HEK293 (cell line): Measurements from ENCODE around the gene QRICH2.

Source experiments
- CTCF ChIA-PET: fragments of 350-600 bp; formaldehyde crosslinking; extraction: SDS; loops from one replicate; lab custom pipeline; 2021; ENCODE audit warnings: antibody characterized with exemption; lab: Yijun Ruan, JAX
- POLR2A ChIA-PET: fragments of 300-600 bp; formaldehyde crosslinking; extraction: SDS; loops from one replicate; lab custom pipeline; 2020; ENCODE audit warnings: antibody characterized with exemption, inconsistent platforms; lab: Yijun Ruan, JAX
- H3K27ac ChIP-seq: fragments of 200-500 bp; sonication (Bioruptor generic); 2 replicates; pipeline ENCODE4 v1.5.1; 2014; ENCODE audit warnings: low read depth, low read length, control low read depth, inconsistent platforms; ENCODE audit errors: extremely low read depth
- H3K36me3 ChIP-seq, 2 experiments: fragments of 200-500 bp in 1 of 2; sonication (Bioruptor generic) in 1 of 2; 1 replicate in 1 of 2; 2 replicates in 1 of 2; pipeline ENCODE4 v1.5.1; 2014 to 2017; ENCODE audit warnings: inconsistent platforms in 2 of 2, low read length in 2 of 2; ENCODE audit not compliant: control insufficient read depth in 2 of 2, insufficient read depth in 1 of 2
- H3K4me1 ChIP-seq: fragments of 200-500 bp; sonication (Bioruptor generic); 2 replicates; pipeline ENCODE4 v1.5.1; 2014; ENCODE audit warnings: mild to moderate bottlenecking, low read length, inconsistent platforms; ENCODE audit not compliant: control insufficient read depth, insufficient read depth
- H3K4me3 ChIP-seq: 2 replicates; pipeline ENCODE4 v1.5.1; 2011; ENCODE audit warnings: low read depth, mild to moderate bottlenecking, control low read depth, low read length, moderate library complexity
- H3K9me3 ChIP-seq: fragments of 200-500 bp; sonication (Bioruptor generic); 2 replicates; pipeline ENCODE4 v1.5.1; 2014; ENCODE audit warnings: low read depth, low read length, inconsistent platforms; ENCODE audit not compliant: control insufficient read depth, insufficient read depth
- CTCF ChIP-seq: fragments of 450-650 bp; formaldehyde crosslinking; IDR thresholded peaks from 2 replicates; pipeline ENCODE4 v1.5.1; 2016; ENCODE audit warnings: missing biosample characterization, missing genetic modification characterization
- GLIS2 ChIP-seq: fragments of 450-650 bp; formaldehyde crosslinking; IDR thresholded peaks from 2 replicates; pipeline ENCODE4 v1.5.1; 2016; ENCODE audit warnings: missing biosample characterization, missing genetic modification characterization
- HOXA7 ChIP-seq: sonication (generic); formaldehyde crosslinking; IDR thresholded peaks from 2 replicates; pipeline ENCODE4 v1.8.1; 2022; ENCODE audit warnings: missing genetic modification reagents, borderline replicate concordance
- KLF8 ChIP-seq: fragments of 450-650 bp; formaldehyde crosslinking; IDR thresholded peaks from 2 replicates; pipeline ENCODE4 v1.5.1; 2016; ENCODE audit warnings: missing biosample characterization, missing genetic modification characterization
- MYNN ChIP-seq: fragments of 450-650 bp; formaldehyde crosslinking; IDR thresholded peaks from 2 replicates; pipeline ENCODE4 v1.5.1; 2016; ENCODE audit warnings: missing biosample characterization, missing genetic modification characterization, borderline replicate concordance
- RBAK ChIP-seq: fragments of 450-650 bp; formaldehyde crosslinking; IDR thresholded peaks from 2 replicates; pipeline ENCODE4 v1.5.1; 2016; ENCODE audit warnings: missing biosample characterization, missing genetic modification characterization
- TRIM28 ChIP-seq: IDR thresholded peaks from 2 replicates; pipeline ENCODE4 v1.6.1; 2011; ENCODE audit warnings: low read length, control low read depth, borderline replicate concordance
- TSHZ1 ChIP-seq: fragments of 450-650 bp; formaldehyde crosslinking; IDR thresholded peaks from 2 replicates; pipeline ENCODE4 v1.5.1; 2016; ENCODE audit warnings: missing biosample characterization, missing genetic modification characterization, borderline replicate concordance
- ZBTB8A ChIP-seq: fragments of 450-650 bp; formaldehyde crosslinking; IDR thresholded peaks from 2 replicates; pipeline ENCODE4 v1.5.1; 2016; ENCODE audit warnings: missing biosample characterization, missing genetic modification characterization
- ZEB2 ChIP-seq: fragments of 450-650 bp; formaldehyde crosslinking; IDR thresholded peaks from 2 replicates; pipeline ENCODE4 v1.5.1; 2016; ENCODE audit warnings: missing biosample characterization, missing genetic modification characterization
- ZNF157 ChIP-seq: fragments of 450-650 bp; formaldehyde crosslinking; IDR thresholded peaks from 2 replicates; pipeline ENCODE4 v1.5.1; 2016; ENCODE audit warnings: missing biosample characterization, missing genetic modification characterization
- ZNF169 ChIP-seq: fragments of 450-650 bp; formaldehyde crosslinking; IDR thresholded peaks from 2 replicates; pipeline ENCODE4 v1.5.1; 2016; ENCODE audit warnings: missing biosample characterization, missing genetic modification characterization
- ZNF184 ChIP-seq: fragments of 450-650 bp; IDR thresholded peaks from 2 replicates; pipeline ENCODE4 v1.5.1; 2018; ENCODE audit warnings: missing biosample characterization, mild to moderate bottlenecking, missing genetic modification characterization
- ZNF2 ChIP-seq: fragments of 450-650 bp; formaldehyde crosslinking; IDR thresholded peaks from 2 replicates; pipeline ENCODE4 v1.5.1; 2016; ENCODE audit warnings: missing biosample characterization, missing genetic modification characterization
- ZNF221 ChIP-seq: fragments of 450-650 bp; formaldehyde crosslinking; IDR thresholded peaks from 2 replicates; pipeline ENCODE4 v1.5.1; 2017; ENCODE audit warnings: missing biosample characterization, missing genetic modification characterization, borderline replicate concordance
- ZNF248 ChIP-seq: fragments of 450-650 bp; formaldehyde crosslinking; IDR thresholded peaks from 2 replicates; pipeline ENCODE4 v1.5.1; 2017; ENCODE audit warnings: missing biosample characterization, missing genetic modification characterization
- ZNF280D ChIP-seq: fragments of 450-650 bp; formaldehyde crosslinking; IDR thresholded peaks from 2 replicates; pipeline ENCODE4 v1.5.1; 2016; ENCODE audit warnings: missing biosample characterization, missing genetic modification characterization
- ZNF488 ChIP-seq: fragments of 450-650 bp; formaldehyde crosslinking; IDR thresholded peaks from 2 replicates; pipeline ENCODE4 v1.5.1; 2016; ENCODE audit warnings: missing biosample characterization, missing genetic modification characterization
- ZNF501 ChIP-seq: fragments of 450-650 bp; formaldehyde crosslinking; IDR thresholded peaks from 2 replicates; pipeline ENCODE4 v1.5.1; 2016; ENCODE audit warnings: missing biosample characterization, missing genetic modification characterization
- ZNF510 ChIP-seq: fragments of 450-650 bp; formaldehyde crosslinking; IDR thresholded peaks from 2 replicates; pipeline ENCODE4 v1.5.1; 2018; ENCODE audit warnings: mild to moderate bottlenecking, missing genetic modification characterization, missing biosample characterization; ENCODE audit not compliant: insufficient replicate concordance
- ZNF658 ChIP-seq: fragments of 450-650 bp; formaldehyde crosslinking; IDR thresholded peaks from 2 replicates; pipeline ENCODE4; 2016; ENCODE audit warnings: missing biosample characterization, missing genetic modification characterization
- ZNF701 ChIP-seq: fragments of 450-650 bp; formaldehyde crosslinking; IDR thresholded peaks from 2 replicates; pipeline ENCODE4 v1.5.1; 2016; ENCODE audit warnings: missing biosample characterization, missing genetic modification characterization
- ZNF830 ChIP-seq: fragments of 450-650 bp; IDR thresholded peaks from 2 replicates; pipeline ENCODE4 v1.5.0; 2018; ENCODE audit warnings: missing biosample characterization, missing genetic modification characterization, low read depth, mild to moderate bottlenecking, moderate library complexity
- ZSCAN16 ChIP-seq: fragments of 450-650 bp; formaldehyde crosslinking; IDR thresholded peaks from 2 replicates; pipeline ENCODE4 v1.5.1; 2016; ENCODE audit warnings: missing biosample characterization, missing genetic modification characterization
- TF ChIP-seq, protein P1 (sequence below): fragments of 450-650 bp; formaldehyde crosslinking; IDR thresholded peaks from 2 replicates; pipeline ENCODE4 v1.5.1; 2017; ENCODE audit warnings: missing biosample characterization, missing genetic modification characterization

QRICH2 gene

DNA sequence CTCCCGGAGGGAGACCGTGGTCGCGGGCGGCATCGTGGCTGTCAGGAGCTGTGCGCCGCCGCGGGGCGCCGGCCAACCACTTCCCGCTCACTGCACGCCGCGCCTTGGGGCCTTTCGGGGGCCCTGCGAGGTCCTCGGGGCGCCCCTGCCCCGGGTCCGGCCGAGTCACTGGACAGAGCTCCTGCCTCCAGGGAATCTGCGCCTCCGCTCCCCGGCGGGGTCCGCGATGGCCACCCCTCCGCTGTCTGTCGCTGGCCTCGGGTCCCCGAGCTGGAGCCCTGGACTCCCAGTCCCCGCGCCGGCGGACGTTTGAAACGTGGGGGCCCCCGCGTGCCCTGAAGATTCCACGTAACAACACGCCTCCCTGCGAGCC lies at the start of gene QRICH2:
TSS of gene QRICH2 (minus strand) at position 311 of the 373 bp plus-strand sequence. CDS start at position 33, 278 bp downstream.
- CTCF ChIA-PET, result interaction anchor here (0.8 to 16.6 kb wide), 4 partner anchors 77 to 236 kb away, joined by 3 to 244 read pairs (median 26); partner anchors contain the start of gene SPHK1
- Histone ChIP-seq H3K4me1 (no peaks in the 10 kb centered on the region), H3K4me3 (no peak within 1 kb of the TSS), H3K36me3 (peaks cover 27 to 46% of the 10 kb centered on the region in 2 experiments), H3K9me3 (no peaks in the 10 kb centered on the region)
- POLR2A ChIA-PET, result no interaction called here
- TF ChIP-seq TRIM28 (no peak), ZNF221 (tag by site-specific recombination) (no peak), MYNN (tag by site-specific recombination) (no peak), KLF8 (no peak), ZNF248 (tag by site-specific recombination) (no peak), ZNF658 (tag by site-specific recombination) (no peak), ZBTB8A (tag by site-specific recombination) (no peak), ZNF488 (tag by site-specific recombination) (no peak), ZNF157 (tag by site-specific recombination) (no peak), ZNF701 (tag by site-specific recombination) (no peak), ZNF184 (tag by site-specific recombination) (no peak), GLIS2 (tag by site-specific recombination) (no peak), ZNF280D (tag by site-specific recombination) (no peak)
- TF ChIP-seq, all 188 proteins: peak for 0
- H3K27ac ChIP-seq, result no peak within 1 kb of the TSS

DNA sequence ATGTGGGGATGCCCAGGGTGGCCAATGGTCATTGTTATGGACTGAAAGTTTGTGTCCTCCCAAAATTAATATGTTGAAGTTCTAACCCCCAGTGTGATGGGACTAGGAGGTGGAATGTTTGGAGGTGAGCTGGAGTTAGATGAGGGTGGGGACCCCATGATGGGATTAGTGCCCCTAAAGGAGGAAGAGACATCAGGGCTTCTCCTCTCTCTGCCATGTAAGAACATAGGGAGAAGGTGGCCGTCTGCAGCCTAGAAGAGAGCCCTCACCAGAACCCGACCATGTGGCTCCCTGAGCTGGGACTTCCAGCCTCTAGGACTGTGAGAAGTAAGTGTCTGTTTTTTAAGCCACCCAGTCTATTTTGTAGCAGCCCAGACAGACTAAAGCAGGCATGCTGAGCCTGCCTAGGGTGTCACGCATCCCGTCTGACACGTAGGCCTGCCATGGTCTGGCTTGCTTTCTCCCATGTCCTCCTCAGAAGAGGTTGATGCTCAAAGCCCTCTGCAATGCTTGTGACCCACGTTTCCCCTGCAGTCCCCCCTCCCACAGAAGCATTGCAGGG lies 49.6 kb upstream of the QRICH2 start:
- H3K4me3 ChIP-seq, result no peak overlapping the region
- H3K27ac ChIP-seq, result no peak overlapping the region
- ChIA-PET POLR2A (interaction anchor here (0.7 kb wide), 1 partner anchor 351 kb away, joined by 7 read pairs; no protein-coding TSS in a partner anchor), CTCF (interaction anchor here (0.7 to 1.2 kb wide), 5 partner anchors 9 to 51 kb away, joined by 3 to 4 read pairs (median 3); no protein-coding TSS in a partner anchor)
- H3K36me3 ChIP-seq, result no peaks in the 10 kb centered on the region
- H3K4me1 ChIP-seq, result 0 out of 2 replicates have a peak, but pooled peaks cover 6% of the 10 kb centered on the region
- no peaks in the 10 kb centered on the region for H3K9me3 ChIP-seq
- no peak for TF ChIP-seq HOXA7 (CRISPR knock-in tag)
- TF ChIP-seq ZNF2 (tag by site-specific recombination), result no peak
- TF ChIP-seq CTCF, result no peak
- no peak for TF ChIP-seq ZEB2 (tag by site-specific recombination)
- no peak for TF ChIP-seq ZNF830 (tag by site-specific recombination)
- no peak for TF ChIP-seq TSHZ1 (tag by site-specific recombination)
- TF ChIP-seq ZNF501, result no peak
- no peak for TF ChIP-seq ZNF510 (tag by site-specific recombination)
- TF ChIP-seq ZNF169 (tag by site-specific recombination), result no peak
- TF ChIP-seq ZSCAN16 (tag by site-specific recombination), result no peak
- TF ChIP-seq, protein P1, sequence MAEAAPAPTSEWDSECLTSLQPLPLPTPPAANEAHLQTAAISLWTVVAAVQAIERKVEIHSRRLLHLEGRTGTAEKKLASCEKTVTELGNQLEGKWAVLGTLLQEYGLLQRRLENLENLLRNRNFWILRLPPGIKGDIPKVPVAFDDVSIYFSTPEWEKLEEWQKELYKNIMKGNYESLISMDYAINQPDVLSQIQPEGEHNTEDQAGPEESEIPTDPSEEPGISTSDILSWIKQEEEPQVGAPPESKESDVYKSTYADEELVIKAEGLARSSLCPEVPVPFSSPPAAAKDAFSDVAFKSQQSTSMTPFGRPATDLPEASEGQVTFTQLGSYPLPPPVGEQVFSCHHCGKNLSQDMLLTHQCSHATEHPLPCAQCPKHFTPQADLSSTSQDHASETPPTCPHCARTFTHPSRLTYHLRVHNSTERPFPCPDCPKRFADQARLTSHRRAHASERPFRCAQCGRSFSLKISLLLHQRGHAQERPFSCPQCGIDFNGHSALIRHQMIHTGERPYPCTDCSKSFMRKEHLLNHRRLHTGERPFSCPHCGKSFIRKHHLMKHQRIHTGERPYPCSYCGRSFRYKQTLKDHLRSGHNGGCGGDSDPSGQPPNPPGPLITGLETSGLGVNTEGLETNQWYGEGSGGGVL (tag by site-specific recombination), result no peak
- TF ChIP-seq RBAK (tag by site-specific recombination), result no peak
